BLaER1 (cell line): ENCODE results near the gene ZKSCAN5.
A peak's percentile ranks its signal among the peaks of the same experiment; 100 is the strongest.
"Not testable (repeated sequence)": the region's sequence is repeated elsewhere in the genome, so short reads cannot be mapped to it uniquely, and the experiment has no call there.

Experiments used
- H3K27ac ChIP-seq: shearing (Covaris generic); formaldehyde crosslinking; 2 replicates; pipeline ENCODE4 v1.8.1; 2022
- H3K27me3 ChIP-seq: shearing (Covaris generic); formaldehyde crosslinking; 2 replicates; pipeline ENCODE4 v1.8.1; 2022
- H3K36me3 ChIP-seq: shearing (Covaris generic); formaldehyde crosslinking; 2 replicates; pipeline ENCODE4 v1.8.1; 2022
- H3K4me1 ChIP-seq: shearing (Covaris generic); formaldehyde crosslinking; 2 replicates; pipeline ENCODE4 v1.8.1; 2022
- H3K4me2 ChIP-seq: shearing (Covaris generic); formaldehyde crosslinking; 2 replicates; pipeline ENCODE4 v1.8.1; 2022
- H3K4me3 ChIP-seq: shearing (Covaris generic); formaldehyde crosslinking; 2 replicates; pipeline ENCODE4 v1.8.1; 2022
- H3K9ac ChIP-seq: shearing (Covaris generic); formaldehyde crosslinking; 2 replicates; pipeline ENCODE4 v1.8.1; 2022
- H3K9me3 ChIP-seq: shearing (Covaris generic); formaldehyde crosslinking; 2 replicates; pipeline ENCODE4 v1.8.1; 2022
- H4K20me1 ChIP-seq: shearing (Covaris generic); formaldehyde crosslinking; 2 replicates; pipeline ENCODE4 v1.8.1; 2022
- Cebpa-rat ChIP-seq: shearing (Covaris generic); IDR thresholded peaks from 2 replicates; pipeline ENCODE4 v1.8.1; 2022

ZKSCAN5 gene

DNA sequence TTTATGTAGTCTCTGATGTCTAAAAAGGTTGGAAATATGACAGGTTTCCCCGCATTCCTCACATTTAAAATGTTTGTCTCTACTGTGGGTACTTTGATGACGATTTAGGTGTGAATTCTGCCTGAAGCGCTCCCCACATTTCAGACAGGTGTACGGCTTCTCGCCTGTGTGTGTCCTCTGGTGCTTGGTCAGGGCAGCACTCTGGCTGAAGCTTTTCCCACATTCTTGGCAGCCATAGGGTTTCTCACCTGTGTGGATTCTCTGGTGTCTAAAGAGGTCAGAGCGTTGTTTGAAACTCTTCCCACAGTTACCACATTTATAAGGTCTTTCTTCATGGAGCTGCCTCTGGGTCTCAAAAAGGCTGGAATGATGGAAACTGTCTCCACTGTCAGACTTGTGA lies 10.6 kb upstream of the ZKSCAN5 start:
- Histone ChIP-seq H3K4me2 (no peak overlapping the region), H3K9me3 (peaks cover 55% of the 10 kb centered on the region), H3K9ac (no peak overlapping the region), H3K4me3 (peak overlapping the region; percentile 43), H3K27ac (no peak overlapping the region), H3K36me3 (peaks cover 94% of the 10 kb centered on the region), H4K20me1 (peaks cover 38% of the 10 kb centered on the region), H3K27me3 (peaks cover 5% of the 10 kb centered on the region; the same call in 1 of the 2 replicates), H3K4me1 (peaks cover 15% of the 10 kb centered on the region)
- TF ChIP-seq Cebpa-rat: no peak

DNA sequence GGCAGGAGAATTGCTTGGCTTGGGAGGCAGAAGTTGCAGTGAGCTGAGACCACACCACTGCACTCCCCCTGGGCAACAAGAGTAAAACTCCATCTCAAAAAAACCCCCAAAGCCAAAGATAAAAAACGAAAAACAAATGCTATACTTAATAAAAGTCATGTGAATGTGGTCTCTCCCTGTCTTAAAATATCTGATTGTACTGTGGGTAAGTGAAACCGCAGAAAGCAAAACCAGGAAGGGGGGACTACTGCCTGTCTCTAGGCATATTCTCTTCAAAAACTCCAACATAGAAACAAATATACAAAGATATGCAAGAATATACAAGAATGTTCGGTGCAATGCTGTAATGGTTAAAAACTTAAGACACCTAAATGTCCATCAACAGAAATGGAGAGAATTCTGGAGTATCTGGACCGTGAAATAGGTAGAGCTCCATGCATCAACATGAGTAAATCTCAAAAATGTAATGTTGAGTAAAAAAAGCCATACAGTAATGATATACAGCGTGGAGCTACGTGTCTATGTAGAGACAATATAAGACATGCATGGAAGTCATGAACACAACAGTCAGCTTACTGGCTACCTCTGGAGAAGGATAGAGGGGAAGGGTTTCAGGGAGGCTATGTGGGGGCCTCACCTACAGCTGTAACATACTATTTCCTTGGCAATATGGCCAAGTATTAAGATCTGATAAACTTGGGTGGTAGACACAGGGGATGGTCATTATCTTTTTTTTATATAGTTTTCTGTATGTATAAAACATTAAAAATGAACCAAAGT lies 6.5 kb upstream of the ZKSCAN5 start:
- TF ChIP-seq Cebpa-rat: no peak
- Histone ChIP-seq H4K20me1 (peaks cover 30% of the 10 kb centered on the region), H3K9ac (peak overlapping the region; percentile 87), H3K27me3 (peaks cover 5% of the 10 kb centered on the region; the same call in 1 of the 2 replicates), H3K9me3 (peaks cover 44% of the 10 kb centered on the region), H3K36me3 (peaks cover 58% of the 10 kb centered on the region), H3K4me2 (peak overlapping the region; percentile 99), H3K4me3 (peak overlapping the region; percentile 89), H3K4me1 (peaks cover 25% of the 10 kb centered on the region), H3K27ac (no peak overlapping the region)

DNA sequence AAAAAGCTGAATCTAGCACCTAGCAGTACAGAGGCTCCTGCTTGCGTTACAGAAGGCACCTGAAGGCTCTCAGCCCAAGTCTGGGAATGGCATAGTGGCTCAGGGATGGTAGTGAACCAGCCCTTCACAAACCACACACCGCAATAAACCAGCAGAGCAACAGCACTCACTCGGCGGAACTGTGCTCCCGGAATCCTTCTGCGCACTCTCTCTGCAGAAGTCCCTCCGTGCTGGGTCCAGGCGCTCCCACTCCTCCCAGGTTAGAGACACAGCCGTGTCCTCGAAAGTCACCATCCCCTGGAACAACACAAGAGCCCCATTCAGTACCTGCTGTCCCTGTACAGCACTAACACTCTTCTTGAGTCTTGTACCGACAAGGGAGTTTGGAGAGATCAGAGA lies 5.9 kb upstream of the ZKSCAN5 start:
- Histone ChIP-seq H3K27ac (no peak overlapping the region), H3K9ac (peak overlapping the region; percentile 87)

DNA sequence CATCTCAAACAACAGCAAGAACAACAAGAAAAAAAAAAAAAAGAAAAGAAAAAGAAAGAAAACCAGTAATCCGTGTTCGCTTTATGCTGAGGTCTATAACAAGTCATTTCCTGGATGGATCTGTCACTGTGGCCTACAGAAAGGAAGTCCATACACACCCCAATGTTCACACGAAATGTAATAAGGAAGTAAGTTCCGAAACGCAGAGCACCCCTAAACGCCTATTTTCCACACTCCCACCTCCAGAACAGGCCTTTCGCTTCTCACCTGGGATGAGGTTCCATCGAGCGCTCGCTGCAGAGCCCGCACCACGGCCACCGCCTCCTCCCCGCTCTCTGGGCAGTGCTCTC lies 5.1 kb upstream of the ZKSCAN5 start:
- H3K27ac ChIP-seq: peak overlapping the region; percentile 88

More for the DNA sequence above, 5.9 kb upstream of the ZKSCAN5 start:
- H3K27me3 ChIP-seq: peaks cover 5% of the 10 kb centered on the region; the same call in 1 of the 2 replicates
- peak overlapping the region; percentile 89 for H3K4me3 ChIP-seq
- H3K4me1 ChIP-seq: peaks cover 25% of the 10 kb centered on the region
- H3K36me3 ChIP-seq: peaks cover 52% of the 10 kb centered on the region
- no peak for TF ChIP-seq Cebpa-rat
- peaks cover 30% of the 10 kb centered on the region for H4K20me1 ChIP-seq
- H3K4me2 ChIP-seq: peak overlapping the region; percentile 99
- peaks cover 38% of the 10 kb centered on the region for H3K9me3 ChIP-seq

DNA sequence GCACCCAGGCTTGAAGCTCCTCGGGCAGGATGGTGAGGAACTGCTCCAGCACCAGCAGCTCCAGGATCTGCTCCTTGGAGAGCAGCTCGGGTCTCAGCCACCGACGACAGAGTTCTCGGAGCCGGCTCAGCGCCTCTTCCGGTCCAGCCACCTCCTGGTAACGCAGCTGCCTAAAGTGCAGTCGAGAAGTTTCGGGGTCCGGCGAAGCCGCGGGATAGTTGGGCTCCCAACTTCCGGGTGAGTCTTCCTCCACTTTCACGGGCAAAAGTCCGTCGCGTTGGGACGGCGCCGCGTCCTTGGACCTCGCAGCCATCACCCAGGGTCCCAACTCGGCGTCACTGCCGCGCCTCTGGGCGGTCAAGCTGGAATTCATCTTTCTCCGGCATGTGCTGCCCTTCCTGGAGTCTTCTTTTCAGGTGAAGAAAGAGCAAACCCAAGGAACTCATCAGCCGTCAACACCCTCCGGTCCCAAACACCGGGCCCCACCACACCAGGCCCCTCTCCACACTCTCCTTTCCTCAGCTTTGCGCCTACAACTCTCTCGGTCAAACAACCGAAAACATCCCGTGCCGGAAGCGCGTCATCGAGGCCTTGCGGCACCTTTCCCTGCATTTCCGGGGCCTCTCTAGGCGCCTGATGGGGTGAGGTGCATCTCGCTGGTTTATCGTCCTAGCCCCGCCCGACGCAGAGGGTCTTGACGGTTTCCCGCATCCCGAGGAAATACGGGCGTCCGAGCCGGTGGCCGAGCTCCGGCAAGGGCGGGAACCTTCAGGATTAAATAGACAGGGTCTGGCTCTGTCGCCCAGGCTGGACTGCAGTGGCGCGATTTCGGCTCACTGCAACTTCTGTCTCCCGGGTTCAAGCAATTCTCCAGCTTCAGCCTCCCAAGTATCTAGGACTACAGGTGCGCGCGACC lies 4.5 kb upstream of the ZKSCAN5 start, which contains the start of gene ZNF394:
TSS of gene ZNF394 (minus strand) at position 561 of the 916 bp plus-strand sequence. CDS start at position 373, 188 bp downstream.
- H3K4me1 ChIP-seq: peaks cover 25% of the 10 kb centered on the region
- H3K27me3 ChIP-seq: no peaks in the 10 kb centered on the region
- no peak for TF ChIP-seq Cebpa-rat
- H4K20me1 ChIP-seq: peaks cover 30% of the 10 kb centered on the region
- H3K9ac ChIP-seq: peak within 1 kb of the TSS; percentile 87
- peak within 1 kb of the TSS; percentile 88 for H3K27ac ChIP-seq
- peaks cover 37% of the 10 kb centered on the region for H3K36me3 ChIP-seq
- peak within 1 kb of the TSS; percentile 99 for H3K4me2 ChIP-seq
- peaks cover 23% of the 10 kb centered on the region for H3K9me3 ChIP-seq
- H3K4me3 ChIP-seq: peak within 1 kb of the TSS; percentile 89

More for the DNA sequence above, 5.1 kb upstream of the ZKSCAN5 start:
- peaks cover 30% of the 10 kb centered on the region for H3K9me3 ChIP-seq
- peak overlapping the region; percentile 87 for H3K9ac ChIP-seq
- peaks cover 1% of the 10 kb centered on the region; the same call in 1 of the 2 replicates for H3K27me3 ChIP-seq
- H3K36me3 ChIP-seq: peaks cover 44% of the 10 kb centered on the region
- peaks cover 25% of the 10 kb centered on the region for H3K4me1 ChIP-seq
- no peak for TF ChIP-seq Cebpa-rat
- peak overlapping the region; percentile 89 for H3K4me3 ChIP-seq
- peaks cover 30% of the 10 kb centered on the region for H4K20me1 ChIP-seq
- peak overlapping the region; percentile 99 for H3K4me2 ChIP-seq

DNA sequence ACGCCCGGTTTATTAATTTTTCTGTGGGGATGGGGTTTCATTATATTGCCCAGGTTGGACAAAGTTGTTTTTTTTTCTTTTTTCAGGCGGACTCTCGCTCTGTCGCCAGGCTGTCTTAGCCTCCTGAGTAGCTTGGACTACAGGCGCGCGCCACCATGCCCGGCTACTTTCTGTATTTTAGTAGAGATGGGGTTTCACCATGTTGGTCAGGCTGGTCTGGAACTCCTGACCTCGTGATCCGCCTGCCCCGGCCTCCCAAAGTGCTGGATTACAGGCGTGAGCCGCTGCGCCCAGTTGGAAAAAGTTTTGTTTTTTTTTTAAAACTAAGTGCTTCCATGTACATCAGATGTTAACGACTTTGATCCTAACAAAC lies 3.8 kb upstream of the ZKSCAN5 start:
- peak overlapping the region; percentile 89 for H3K4me3 ChIP-seq
- peak overlapping the region; percentile 88 for H3K27ac ChIP-seq
- H3K9ac ChIP-seq: peak overlapping the region; percentile 87
- peaks cover 27% of the 10 kb centered on the region for H3K4me1 ChIP-seq
- H3K27me3 ChIP-seq: no peaks in the 10 kb centered on the region
- H3K9me3 ChIP-seq: peaks cover 17% of the 10 kb centered on the region
- peaks cover 30% of the 10 kb centered on the region for H4K20me1 ChIP-seq
- TF ChIP-seq Cebpa-rat: no peak
- peaks cover 31% of the 10 kb centered on the region for H3K36me3 ChIP-seq
- H3K4me2 ChIP-seq: peak overlapping the region; percentile 99

- H3K4me3 ChIP-seq, H3K9ac ChIP-seq, H3K27me3 ChIP-seq, H3K27ac ChIP-seq: not testable (repeated sequence)
- Histone ChIP-seq H4K20me1 (peaks cover 34% of the 10 kb centered on the region), H3K4me1 (peaks cover 34% of the 10 kb centered on the region), H3K9me3 (peaks cover 11% of the 10 kb centered on the region), H3K36me3 (peaks cover 25% of the 10 kb centered on the region), H3K4me2 (peak overlapping the region; percentile 99; the same call in 1 of the 2 replicates)
These were observed 3.2 kb upstream of the ZKSCAN5 start for GRCh38 chr7:99501236-99501635.

- peaks cover 8% of the 10 kb centered on the region for H3K36me3 ChIP-seq
- no peak for TF ChIP-seq Cebpa-rat
- H3K4me3 ChIP-seq: peak overlapping the region; percentile 82
- H3K4me2 ChIP-seq: peak overlapping the region; percentile 78
- H3K9me3 ChIP-seq: no peaks in the 10 kb centered on the region
- H3K27ac ChIP-seq: peak overlapping the region; percentile 85
- H3K4me1 ChIP-seq: peaks cover 34% of the 10 kb centered on the region
- H3K9ac ChIP-seq: peak overlapping the region; percentile 87; the same call in 1 of the 2 replicates
- peaks cover 13% of the 10 kb centered on the region for H4K20me1 ChIP-seq
- no peaks in the 10 kb centered on the region for H3K27me3 ChIP-seq
These were observed 220 bp upstream of the ZKSCAN5 start for GRCh38 chr7:99504281-99504602.

- peak overlapping the region; percentile 82 for H3K4me3 ChIP-seq
- H3K27me3 ChIP-seq: no peaks in the 10 kb centered on the region
- H4K20me1 ChIP-seq: peaks cover 5% of the 10 kb centered on the region; the same call in 1 of the 2 replicates
- H3K9me3 ChIP-seq: no peaks in the 10 kb centered on the region
- peak overlapping the region; percentile 86 for H3K4me2 ChIP-seq
- peaks cover 34% of the 10 kb centered on the region for H3K4me1 ChIP-seq
- peak overlapping the region; percentile 87 for H3K9ac ChIP-seq
- peak overlapping the region; percentile 85 for H3K27ac ChIP-seq
- no peak for TF ChIP-seq Cebpa-rat
- peaks cover 17% of the 10 kb centered on the region for H3K36me3 ChIP-seq
These were observed 831 bp downstream of the ZKSCAN5 start for GRCh38 chr7:99505324-99505662.

DNA sequence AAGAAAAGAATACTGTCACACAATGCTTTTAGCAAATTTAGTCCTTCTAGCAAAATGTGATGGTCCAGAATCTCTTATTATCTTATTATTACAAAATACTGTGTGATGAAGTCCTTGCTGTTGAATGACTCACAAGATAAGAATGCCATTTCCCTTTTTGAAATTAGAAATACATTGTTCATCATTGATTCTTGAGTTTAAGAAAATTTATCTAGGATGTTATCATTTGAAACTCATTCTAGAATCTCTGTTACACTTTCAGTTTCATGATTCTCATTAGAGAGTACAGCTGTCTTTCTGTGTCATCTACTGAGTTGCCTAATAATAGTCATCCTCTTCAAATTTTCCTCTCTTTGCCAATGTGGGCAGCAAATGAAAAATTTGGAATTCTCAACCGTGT lies 9.6 kb downstream of the ZKSCAN5 start:
- no peak overlapping the region for H3K9ac ChIP-seq

More for the DNA sequence above, 9.6 kb downstream of the ZKSCAN5 start:
- Histone ChIP-seq H3K9me3 (no peaks in the 10 kb centered on the region), H4K20me1 (peaks cover 8% of the 10 kb centered on the region; the same call in 1 of the 2 replicates), H3K4me3 (no peak overlapping the region), H3K4me1 (no peaks in the 10 kb centered on the region), H3K27me3 (no peaks in the 10 kb centered on the region), H3K4me2 (no peak overlapping the region), H3K27ac (no peak overlapping the region), H3K36me3 (peaks cover 88% of the 10 kb centered on the region)
- no peak for TF ChIP-seq Cebpa-rat
